Measurements from ENCODE around the gene CNTNAP5.

Gene CNTNAP5

GRCh38 chr2:124482551-124482950 lies 457.5 kb downstream of the CNTNAP5 start:
- Histone ChIP-seq H3K9me3 (ENCODE audit: control insufficient read depth, low read depth, low read length) (no peaks in the 10 kb centered on the region), H3K4me1 (ENCODE audit: control insufficient read depth, low read depth, low read length) (no peaks in the 10 kb centered on the region), H3K27me3 (ENCODE audit: control insufficient read depth, insufficient read depth, low read length) (no peaks in the 10 kb centered on the region), H3K36me3 (ENCODE audit: control insufficient read depth, low read depth, low read length) (no peaks in the 10 kb centered on the region), H3K9ac (ENCODE audit: low read length) (no peak overlapping the region), H3K4me3 (ENCODE audit: low read length) (no peak overlapping the region), H3K27ac (ENCODE audit: low read length) (no peak overlapping the region)

GRCh38 chr2:124485659-124486058 lies 460.6 kb downstream of the CNTNAP5 start:
- Histone ChIP-seq H3K27me3 (ENCODE audit: control insufficient read depth, insufficient read depth, low read length) (no peaks in the 10 kb centered on the region), H3K4me3 (ENCODE audit: low read length) (no peak overlapping the region), H3K27ac (ENCODE audit: low read length) (no peak overlapping the region), H3K4me1 (ENCODE audit: control insufficient read depth, low read depth, low read length) (no peaks in the 10 kb centered on the region), H3K9ac (ENCODE audit: low read length) (no peak overlapping the region), H3K9me3 (ENCODE audit: control insufficient read depth, low read depth, low read length) (no peaks in the 10 kb centered on the region), H3K36me3 (ENCODE audit: control insufficient read depth, low read depth, low read length) (no peaks in the 10 kb centered on the region)

GRCh38 chr2:124489686-124490085 lies 464.6 kb downstream of the CNTNAP5 start:
- Histone ChIP-seq H3K9me3 (ENCODE audit: control insufficient read depth, low read depth, low read length) (no peaks in the 10 kb centered on the region), H3K4me3 (ENCODE audit: low read length) (no peak overlapping the region), H3K36me3 (ENCODE audit: control insufficient read depth, low read depth, low read length) (no peaks in the 10 kb centered on the region), H3K27me3 (ENCODE audit: control insufficient read depth, insufficient read depth, low read length) (no peaks in the 10 kb centered on the region), H3K4me1 (ENCODE audit: control insufficient read depth, low read depth, low read length) (no peaks in the 10 kb centered on the region), H3K27ac (ENCODE audit: low read length) (no peak overlapping the region), H3K9ac (ENCODE audit: low read length) (no peak overlapping the region)

GRCh38 chr2:124501575-124502152 lies 476.6 kb downstream of the CNTNAP5 start:
- no peaks in the 10 kb centered on the region for H3K9me3 ChIP-seq (ENCODE audit: control insufficient read depth, low read depth, low read length)
- no peak overlapping the region for H3K9ac ChIP-seq (ENCODE audit: low read length)
- H3K36me3 ChIP-seq (ENCODE audit: control insufficient read depth, low read depth, low read length), result no peaks in the 10 kb centered on the region
- H3K27me3 ChIP-seq (ENCODE audit: control insufficient read depth, insufficient read depth, low read length), result no peaks in the 10 kb centered on the region
- no peak overlapping the region for H3K27ac ChIP-seq (ENCODE audit: low read length)
- H3K4me1 ChIP-seq (ENCODE audit: control insufficient read depth, low read depth, low read length), result no peaks in the 10 kb centered on the region
- H3K4me3 ChIP-seq (ENCODE audit: low read length), result no peak overlapping the region

GRCh38 chr2:124514236-124514635 lies 489.1 kb downstream of the CNTNAP5 start:
- H3K27ac ChIP-seq (ENCODE audit: low read length), result no peak overlapping the region
- no peaks in the 10 kb centered on the region for H3K9me3 ChIP-seq (ENCODE audit: control insufficient read depth, low read depth, low read length)
- no peaks in the 10 kb centered on the region for H3K4me1 ChIP-seq (ENCODE audit: control insufficient read depth, low read depth, low read length)

GRCh38 chr2:124520953-124521352 lies 495.9 kb downstream of the CNTNAP5 start:
- no peak overlapping the region for H3K4me3 ChIP-seq (ENCODE audit: low read length)
- no peaks in the 10 kb centered on the region for H3K27me3 ChIP-seq (ENCODE audit: control insufficient read depth, insufficient read depth, low read length)
- H3K9me3 ChIP-seq (ENCODE audit: control insufficient read depth, low read depth, low read length), result no peaks in the 10 kb centered on the region
- H3K36me3 ChIP-seq (ENCODE audit: control insufficient read depth, low read depth, low read length), result no peaks in the 10 kb centered on the region
- no peak overlapping the region for H3K27ac ChIP-seq (ENCODE audit: low read length)
- peaks cover 9% of the 10 kb centered on the region for H3K4me1 ChIP-seq (ENCODE audit: control insufficient read depth, low read depth, low read length)
- H3K9ac ChIP-seq (ENCODE audit: low read length), result no peak overlapping the region

More at GRCh38 chr2:124514236-124514635, 489.1 kb downstream of the CNTNAP5 start:
- Histone ChIP-seq H3K27me3 (ENCODE audit: control insufficient read depth, insufficient read depth, low read length) (no peaks in the 10 kb centered on the region), H3K9ac (ENCODE audit: low read length) (no peak overlapping the region), H3K4me3 (ENCODE audit: low read length) (no peak overlapping the region), H3K36me3 (ENCODE audit: control insufficient read depth, low read depth, low read length) (no peaks in the 10 kb centered on the region)

GRCh38 chr2:124523096-124523495 lies 498.0 kb downstream of the CNTNAP5 start:
- peaks cover 9% of the 10 kb centered on the region for H3K4me1 ChIP-seq (ENCODE audit: control insufficient read depth, low read depth, low read length)
- no peak overlapping the region for H3K9ac ChIP-seq (ENCODE audit: low read length)
- no peaks in the 10 kb centered on the region for H3K27me3 ChIP-seq (ENCODE audit: control insufficient read depth, insufficient read depth, low read length)
- no peaks in the 10 kb centered on the region for H3K36me3 ChIP-seq (ENCODE audit: control insufficient read depth, low read depth, low read length)
- no peak overlapping the region for H3K27ac ChIP-seq (ENCODE audit: low read length)
- no peaks in the 10 kb centered on the region for H3K9me3 ChIP-seq (ENCODE audit: control insufficient read depth, low read depth, low read length)
- H3K4me3 ChIP-seq (ENCODE audit: low read length), result no peak overlapping the region

- Histone ChIP-seq H3K4me1 (ENCODE audit: control insufficient read depth, low read depth, low read length) (peaks cover 9% of the 10 kb centered on the region), H3K9me3 (ENCODE audit: control insufficient read depth, low read depth, low read length) (no peaks in the 10 kb centered on the region), H3K27ac (ENCODE audit: low read length) (no peak overlapping the region), H3K9ac (ENCODE audit: low read length) (no peak overlapping the region), H3K4me3 (ENCODE audit: low read length) (no peak overlapping the region), H3K36me3 (ENCODE audit: control insufficient read depth, low read depth, low read length) (no peaks in the 10 kb centered on the region), H3K27me3 (ENCODE audit: control insufficient read depth, insufficient read depth, low read length) (no peaks in the 10 kb centered on the region)
Measured at GRCh38 chr2:124524155-124524915, 499.2 kb downstream of the CNTNAP5 start.

- Histone ChIP-seq H3K27me3 (ENCODE audit: control insufficient read depth, insufficient read depth, low read length) (no peaks in the 10 kb centered on the region), H3K9me3 (ENCODE audit: control insufficient read depth, low read depth, low read length) (no peaks in the 10 kb centered on the region), H3K36me3 (ENCODE audit: control insufficient read depth, low read depth, low read length) (no peaks in the 10 kb centered on the region), H3K27ac (ENCODE audit: low read length) (no peak overlapping the region), H3K4me3 (ENCODE audit: low read length) (no peak overlapping the region), H3K4me1 (ENCODE audit: control insufficient read depth, low read depth, low read length) (no peaks in the 10 kb centered on the region), H3K9ac (ENCODE audit: low read length) (no peak overlapping the region)
Measured at GRCh38 chr2:124526221-124526620, 501.1 kb downstream of the CNTNAP5 start.

GRCh38 chr2:124530203-124530602 lies 505.1 kb downstream of the CNTNAP5 start:
- Histone ChIP-seq H3K27ac (ENCODE audit: low read length) (no peak overlapping the region), H3K9me3 (ENCODE audit: control insufficient read depth, low read depth, low read length) (no peaks in the 10 kb centered on the region), H3K4me3 (ENCODE audit: low read length) (no peak overlapping the region), H3K36me3 (ENCODE audit: control insufficient read depth, low read depth, low read length) (no peaks in the 10 kb centered on the region), H3K27me3 (ENCODE audit: control insufficient read depth, insufficient read depth, low read length) (no peaks in the 10 kb centered on the region), H3K4me1 (ENCODE audit: control insufficient read depth, low read depth, low read length) (peaks cover 7% of the 10 kb centered on the region), H3K9ac (ENCODE audit: low read length) (no peak overlapping the region)

GRCh38 chr2:124533226-124533954 lies 508.3 kb downstream of the CNTNAP5 start:
- Histone ChIP-seq H3K9ac (ENCODE audit: low read length) (no peak overlapping the region), H3K27ac (ENCODE audit: low read length) (no peak overlapping the region), H3K4me3 (ENCODE audit: low read length) (no peak overlapping the region), H3K27me3 (ENCODE audit: control insufficient read depth, insufficient read depth, low read length) (no peaks in the 10 kb centered on the region), H3K36me3 (ENCODE audit: control insufficient read depth, low read depth, low read length) (no peaks in the 10 kb centered on the region), H3K9me3 (ENCODE audit: control insufficient read depth, low read depth, low read length) (no peaks in the 10 kb centered on the region), H3K4me1 (ENCODE audit: control insufficient read depth, low read depth, low read length) (peaks cover 7% of the 10 kb centered on the region)
